Raji (cell line): Measurements from ENCODE around the gene C1orf116.

ENCODE experiments used
- POLR2A ChIP-seq: IDR thresholded peaks from 2 replicates; pipeline ENCODE4 v1.6.1; 2011; ENCODE audit warnings: low read depth, low read length, control low read depth; ENCODE audit not compliant: insufficient read depth

The C1orf116 gene

GRCh38 chr1:207004931-207005830 is 27.4 kb downstream of the C1orf116 start:
- TF ChIP-seq POLR2A = no peak

GRCh38 chr1:207003210-207003609 is 29.3 kb downstream of the C1orf116 start:
- no peak for TF ChIP-seq POLR2A

- no peak for TF ChIP-seq POLR2A
These were observed 29.8 kb downstream of the C1orf116 start for GRCh38 chr1:207002724-207003146.

- no peak for TF ChIP-seq POLR2A
These were observed 30.9 kb downstream of the C1orf116 start for GRCh38 chr1:207001492-207002245.

GRCh38 chr1:207000651-207001291 is 31.8 kb downstream of the C1orf116 start:
- no peak for TF ChIP-seq POLR2A

- TF ChIP-seq POLR2A = no peak
These were observed 33.7 kb downstream of the C1orf116 start for GRCh38 chr1:206998816-206999215.

- TF ChIP-seq POLR2A = no peak
These were observed 39.8 kb downstream of the C1orf116 start for GRCh38 chr1:206992790-206993189.

- TF ChIP-seq POLR2A = no peak
These were observed 44.7 kb downstream of the C1orf116 start for GRCh38 chr1:206987873-206988272.

GRCh38 chr1:206986885-206987284 is 45.7 kb downstream of the C1orf116 start:
- no peak for TF ChIP-seq POLR2A

GRCh38 chr1:206986402-206986801 is 46.2 kb downstream of the C1orf116 start:
- no peak for TF ChIP-seq POLR2A

- TF ChIP-seq POLR2A = no peak
These were observed 47.3 kb downstream of the C1orf116 start for GRCh38 chr1:206985162-206985749.

GRCh38 chr1:206982216-206982615 is 50.3 kb downstream of the C1orf116 start:
- TF ChIP-seq POLR2A = no peak

- no peak for TF ChIP-seq POLR2A
These were observed 53.0 kb downstream of the C1orf116 start for GRCh38 chr1:206979379-206980043.

GRCh38 chr1:206978259-206978658 is 54.3 kb downstream of the C1orf116 start:
- no peak for TF ChIP-seq POLR2A

- no peak for TF ChIP-seq POLR2A
These were observed 57.2 kb downstream of the C1orf116 start for GRCh38 chr1:206975306-206975705.
